SU-DHL-6 (cell line): ENCODE measurements around the gene XRCC4.

Source experiments
- H2AFZ ChIP-seq: fragments of 200-600 bp; sonication (generic); 2 replicates; pipeline ENCODE4 v1.6.1; 2014; ENCODE audit warnings: low read depth, mild to moderate bottlenecking, moderate library complexity, mixed read lengths, antibody characterized with exemption, low read length; ENCODE audit not compliant: severe bottlenecking
- H3F3A ChIP-seq: fragments of 200-600 bp; shearing (Covaris generic); 2 replicates; pipeline ENCODE4 v1.6.0; 2016; ENCODE audit warnings: antibody characterized with exemption, mild to moderate bottlenecking; ENCODE audit not compliant: insufficient read depth
- H3K27ac ChIP-seq: fragments of 200-600 bp; sonication (generic); 2 replicates; pipeline ENCODE4 v1.5.1; 2016; ENCODE audit warnings: low read depth, mild to moderate bottlenecking, low read length, moderate library complexity, mixed read lengths
- H3K27me3 ChIP-seq: fragments of 200-600 bp; sonication (generic), shearing (Covaris generic); 2 replicates; pipeline ENCODE4 v1.6.0; 2014; ENCODE audit warnings: mild to moderate bottlenecking, low read length
- H3K36me3 ChIP-seq: fragments of 200-600 bp; sonication (generic); 2 replicates; pipeline ENCODE4 v1.6.1; 2014; ENCODE audit warnings: mild to moderate bottlenecking, low read length, mixed read lengths
- H3K4me2 ChIP-seq: fragments of 300-600, 200-600 bp; shearing (Covaris generic), sonication (generic); 2 replicates; pipeline ENCODE4 v1.6.0; 2014; ENCODE audit warnings: low read length, low read depth, mild to moderate bottlenecking; ENCODE audit not compliant: poor library complexity, severe bottlenecking
- H3K4me3 ChIP-seq: fragments of 200-600 bp; sonication (generic); 2 replicates; pipeline ENCODE4 v1.5.1; 2014; ENCODE audit warnings: antibody characterized with exemption, low read length, mild to moderate bottlenecking, mixed read lengths; ENCODE audit not compliant: insufficient read depth, poor library complexity, severe bottlenecking
- H3K79me2 ChIP-seq: fragments of 200-600 bp; sonication (generic); 2 replicates; pipeline ENCODE4 v1.6.1; 2014; ENCODE audit warnings: mild to moderate bottlenecking, low read length, moderate library complexity; ENCODE audit not compliant: insufficient read depth
- H3K9ac ChIP-seq: fragments of 200-600 bp; sonication (generic); 2 replicates; pipeline ENCODE4 v1.7.0; 2014; ENCODE audit warnings: mild to moderate bottlenecking, low read length
- H3K9me2 ChIP-seq: fragments of 200-600 bp; sonication (generic); replicated peaks from 2 replicates; pipeline ENCODE4 v1.6.1; 2014; ENCODE audit warnings: low read length; ENCODE audit not compliant: insufficient read depth
- H3K9me3 ChIP-seq: fragments of 200-600 bp; sonication (generic); 2 replicates; pipeline ENCODE4 v1.6.1; 2014; ENCODE audit warnings: low read length, mixed read lengths; ENCODE audit not compliant: insufficient read depth
- H4K20me1 ChIP-seq: fragments of 200-600 bp; sonication (generic); 2 replicates; pipeline ENCODE4 v1.6.1; 2014; ENCODE audit warnings: low read depth, mild to moderate bottlenecking, antibody characterized with exemption, low read length, moderate library complexity, mixed read lengths
- EZH2phosphoT487 ChIP-seq: fragments of 200-600 bp; sonication (generic), shearing (Covaris generic); conservative IDR thresholded peaks from 2 replicates; pipeline ENCODE4 v1.6.1; 2018; ENCODE audit warnings: mild to moderate bottlenecking, antibody characterized with exemption, low read length, moderate library complexity, mixed read lengths
- TF ChIP-seq, protein P1 (sequence below): fragments of 200-600 bp; sonication (generic); IDR thresholded peaks from one replicate; pipeline ENCODE4 v1.5.1; 2017; ENCODE audit warnings: antibody characterized with exemption, mild to moderate bottlenecking, low read length, moderate library complexity; ENCODE audit not compliant: insufficient read depth, poor library complexity, severe bottlenecking

The XRCC4 gene

DNA sequence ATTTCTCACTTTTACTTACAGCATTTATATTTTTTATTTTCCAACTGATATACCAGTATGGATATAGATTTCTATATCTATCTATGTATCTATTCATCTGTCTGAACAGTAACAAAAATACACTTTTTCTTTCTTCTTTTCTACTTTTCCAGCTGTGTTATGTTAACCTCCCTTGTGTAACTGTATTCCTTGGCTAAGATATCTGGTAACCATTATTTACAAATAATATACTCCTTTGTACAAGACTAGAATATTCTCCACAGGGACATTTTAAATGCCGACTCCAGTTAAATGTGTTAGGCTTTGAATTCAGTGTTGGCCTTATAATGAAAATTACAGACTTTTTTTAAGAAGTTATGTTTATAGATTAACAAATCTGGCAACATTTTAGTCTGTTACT is 168.7 kb downstream of the XRCC4 start:
- TF ChIP-seq, protein P1, sequence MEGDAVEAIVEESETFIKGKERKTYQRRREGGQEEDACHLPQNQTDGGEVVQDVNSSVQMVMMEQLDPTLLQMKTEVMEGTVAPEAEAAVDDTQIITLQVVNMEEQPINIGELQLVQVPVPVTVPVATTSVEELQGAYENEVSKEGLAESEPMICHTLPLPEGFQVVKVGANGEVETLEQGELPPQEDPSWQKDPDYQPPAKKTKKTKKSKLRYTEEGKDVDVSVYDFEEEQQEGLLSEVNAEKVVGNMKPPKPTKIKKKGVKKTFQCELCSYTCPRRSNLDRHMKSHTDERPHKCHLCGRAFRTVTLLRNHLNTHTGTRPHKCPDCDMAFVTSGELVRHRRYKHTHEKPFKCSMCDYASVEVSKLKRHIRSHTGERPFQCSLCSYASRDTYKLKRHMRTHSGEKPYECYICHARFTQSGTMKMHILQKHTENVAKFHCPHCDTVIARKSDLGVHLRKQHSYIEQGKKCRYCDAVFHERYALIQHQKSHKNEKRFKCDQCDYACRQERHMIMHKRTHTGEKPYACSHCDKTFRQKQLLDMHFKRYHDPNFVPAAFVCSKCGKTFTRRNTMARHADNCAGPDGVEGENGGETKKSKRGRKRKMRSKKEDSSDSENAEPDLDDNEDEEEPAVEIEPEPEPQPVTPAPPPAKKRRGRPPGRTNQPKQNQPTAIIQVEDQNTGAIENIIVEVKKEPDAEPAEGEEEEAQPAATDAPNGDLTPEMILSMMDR: no peak
- no peak for TF ChIP-seq EZH2phosphoT487
- Histone ChIP-seq H3K36me3 (no peaks in the 10 kb centered on the region), H3K9me2 (no peaks in the 10 kb centered on the region), H3K79me2 (no peaks in the 10 kb centered on the region), H3K4me3 (no peak overlapping the region), H4K20me1 (no peaks in the 10 kb centered on the region), H3K9me3 (no peaks in the 10 kb centered on the region), H3K27me3 (no peaks in the 10 kb centered on the region), H3K4me2 (no peak overlapping the region), H3F3A (no peaks in the 10 kb centered on the region), H3K9ac (no peak overlapping the region), H2AFZ (no peak overlapping the region), H3K27ac (no peak overlapping the region)

DNA sequence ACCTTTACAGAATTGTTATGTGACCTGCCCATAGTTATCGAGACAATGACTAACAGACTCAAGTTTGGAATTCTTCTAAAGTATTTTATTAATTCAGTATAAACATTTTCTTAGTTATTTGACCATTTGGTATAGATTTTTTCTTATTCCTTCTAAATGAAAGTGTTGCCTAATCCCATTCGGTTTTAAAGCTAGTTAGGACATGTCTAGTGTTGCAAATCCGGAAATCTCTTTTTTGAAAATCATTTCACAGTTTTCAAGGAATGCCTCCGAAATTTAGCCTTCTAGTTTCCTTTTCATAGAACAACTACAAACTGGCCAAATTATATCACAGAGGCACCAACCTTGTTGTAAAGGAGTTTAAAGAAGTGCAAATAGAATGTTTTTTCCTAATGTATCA is 171.8 kb downstream of the XRCC4 start:
- Histone ChIP-seq H3K27ac (no peak overlapping the region), H3K9me2 (no peaks in the 10 kb centered on the region), H4K20me1 (no peaks in the 10 kb centered on the region), H3K79me2 (no peaks in the 10 kb centered on the region), H3K9me3 (no peaks in the 10 kb centered on the region), H3K4me2 (no peak overlapping the region), H3K4me3 (no peak overlapping the region), H3F3A (no peaks in the 10 kb centered on the region), H3K36me3 (no peaks in the 10 kb centered on the region), H2AFZ (no peak overlapping the region), H3K27me3 (no peaks in the 10 kb centered on the region), H3K9ac (no peak overlapping the region)
- TF ChIP-seq, protein P1: no peak
- TF ChIP-seq EZH2phosphoT487: no peak

GRCh38 chr5:83251849-83252248 is 174.5 kb downstream of the XRCC4 start:
- Histone ChIP-seq H3K27ac (no peak overlapping the region), H3K27me3 (no peaks in the 10 kb centered on the region), H3K9me2 (no peaks in the 10 kb centered on the region), H3K36me3 (no peaks in the 10 kb centered on the region), H3K79me2 (no peaks in the 10 kb centered on the region), H3F3A (no peaks in the 10 kb centered on the region), H4K20me1 (no peaks in the 10 kb centered on the region), H2AFZ (no peak overlapping the region), H3K4me2 (no peak overlapping the region), H3K4me3 (no peak overlapping the region), H3K9ac (no peak overlapping the region), H3K9me3 (no peaks in the 10 kb centered on the region)
- TF ChIP-seq, protein P1: no peak
- TF ChIP-seq EZH2phosphoT487: no peak
